ENCODE results near the gene PGAP1. TPM values are rescaled to one million over a fixed set of nuclear protein-coding genes. Genes with fewer than 3 reads are reported as not detected.

PGAP1 gene
- polyA plus RNA-seq, 1 of the 3 experiments (the other 2 are of a cell fraction), result 3.4 TPM

DNA sequence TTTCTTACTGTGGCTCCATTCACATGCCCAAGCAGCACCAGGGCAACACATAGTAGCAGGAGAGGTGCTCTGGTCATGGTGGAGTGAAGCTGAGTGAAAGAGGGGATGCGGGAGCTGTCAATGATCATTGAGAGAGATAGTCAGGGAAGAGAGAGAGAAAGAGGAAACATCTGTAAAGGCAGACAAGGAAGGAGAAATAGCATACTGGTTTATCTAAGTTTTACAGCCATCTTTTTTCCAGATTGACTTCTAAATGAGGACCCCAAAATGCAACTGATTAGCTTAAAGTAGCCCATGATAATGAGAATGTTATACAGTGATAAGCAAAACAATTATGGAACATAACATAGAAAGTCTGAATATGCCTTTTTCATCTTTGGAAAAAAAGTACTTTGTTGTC lies 117.2 kb downstream of the PGAP1 start, which contains the start of gene C2orf66:
Gene C2orf66 (minus strand): TSS at position 96 of the 400 bp plus-strand sequence. CDS start 19 bp downstream, at position 77.
- no peaks in the 10 kb centered on the region for H3K79me2 ChIP-seq (ENCODE audit: insufficient read depth)
- H3K9me3 ChIP-seq, result no peaks in the 10 kb centered on the region
- H4K20me1 ChIP-seq (ENCODE audit: insufficient read depth), result no peaks in the 10 kb centered on the region
- no peaks in the 10 kb centered on the region for H3K4me1 ChIP-seq (ENCODE audit: control insufficient read depth in 1 of 2, insufficient read depth in 2 of 2, low read depth in 1 of 2, low read length in 1 of 2)
- H3K27me3 ChIP-seq (ENCODE audit: insufficient read depth), result no peaks in the 10 kb centered on the region
- H3F3A ChIP-seq (replicated peaks; ENCODE audit: insufficient read depth), result peaks cover 5% of the 10 kb centered on the region
- H3K9ac ChIP-seq, result no peak within 1 kb of the TSS
- no peak within 1 kb of the TSS for H3K4me3 ChIP-seq (ENCODE audit: low read depth in 2 of 2, low read length in 1 of 2)
- no peak for DNase-seq
- H3K27ac ChIP-seq (ENCODE audit: low read depth in 2 of 2, low read length in 1 of 2), result no peak within 1 kb of the TSS
- H3K9me2 ChIP-seq, result no peaks in the 10 kb centered on the region
- H2AFZ ChIP-seq (ENCODE audit: low read depth), result no peak within 1 kb of the TSS
- WGBS (ENCODE audit: low lambda C conversion rate), result 96% methylated on average over 1 of the region's 1 CpG
- no peak for TF ChIP-seq NFIC (IDR thresholded peaks at IDR 0.05; ENCODE audit: borderline replicate concordance)
- TF ChIP-seq CHD2 (IDR thresholded peaks at IDR 0.05; ENCODE audit: low read length, partially characterized antibody), result no peak
- TF ChIP-seq MEF2A (IDR thresholded peaks at IDR 0.05; ENCODE audit: borderline replicate concordance, low read depth), result no peak
- TF ChIP-seq FOSL2 (IDR thresholded peaks at IDR 0.05; ENCODE audit: borderline replicate concordance, low read depth), result no peak
- TF ChIP-seq, protein P1, sequence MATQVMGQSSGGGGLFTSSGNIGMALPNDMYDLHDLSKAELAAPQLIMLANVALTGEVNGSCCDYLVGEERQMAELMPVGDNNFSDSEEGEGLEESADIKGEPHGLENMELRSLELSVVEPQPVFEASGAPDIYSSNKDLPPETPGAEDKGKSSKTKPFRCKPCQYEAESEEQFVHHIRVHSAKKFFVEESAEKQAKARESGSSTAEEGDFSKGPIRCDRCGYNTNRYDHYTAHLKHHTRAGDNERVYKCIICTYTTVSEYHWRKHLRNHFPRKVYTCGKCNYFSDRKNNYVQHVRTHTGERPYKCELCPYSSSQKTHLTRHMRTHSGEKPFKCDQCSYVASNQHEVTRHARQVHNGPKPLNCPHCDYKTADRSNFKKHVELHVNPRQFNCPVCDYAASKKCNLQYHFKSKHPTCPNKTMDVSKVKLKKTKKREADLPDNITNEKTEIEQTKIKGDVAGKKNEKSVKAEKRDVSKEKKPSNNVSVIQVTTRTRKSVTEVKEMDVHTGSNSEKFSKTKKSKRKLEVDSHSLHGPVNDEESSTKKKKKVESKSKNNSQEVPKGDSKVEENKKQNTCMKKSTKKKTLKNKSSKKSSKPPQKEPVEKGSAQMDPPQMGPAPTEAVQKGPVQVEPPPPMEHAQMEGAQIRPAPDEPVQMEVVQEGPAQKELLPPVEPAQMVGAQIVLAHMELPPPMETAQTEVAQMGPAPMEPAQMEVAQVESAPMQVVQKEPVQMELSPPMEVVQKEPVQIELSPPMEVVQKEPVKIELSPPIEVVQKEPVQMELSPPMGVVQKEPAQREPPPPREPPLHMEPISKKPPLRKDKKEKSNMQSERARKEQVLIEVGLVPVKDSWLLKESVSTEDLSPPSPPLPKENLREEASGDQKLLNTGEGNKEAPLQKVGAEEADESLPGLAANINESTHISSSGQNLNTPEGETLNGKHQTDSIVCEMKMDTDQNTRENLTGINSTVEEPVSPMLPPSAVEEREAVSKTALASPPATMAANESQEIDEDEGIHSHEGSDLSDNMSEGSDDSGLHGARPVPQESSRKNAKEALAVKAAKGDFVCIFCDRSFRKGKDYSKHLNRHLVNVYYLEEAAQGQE (IDR thresholded peaks at IDR 0.05; ENCODE audit: low read depth, low read length), result no peak
- no peak for TF ChIP-seq EZH2phosphoT487 (IDR thresholded peaks at IDR 0.05; ENCODE audit: borderline replicate concordance, low read depth)
- no peak for TF ChIP-seq EP300 (IDR thresholded peaks at IDR 0.05; ENCODE audit: borderline replicate concordance in 1 of 2, low read depth in 1 of 2, low read length in 1 of 2)
- TF ChIP-seq, protein P2, sequence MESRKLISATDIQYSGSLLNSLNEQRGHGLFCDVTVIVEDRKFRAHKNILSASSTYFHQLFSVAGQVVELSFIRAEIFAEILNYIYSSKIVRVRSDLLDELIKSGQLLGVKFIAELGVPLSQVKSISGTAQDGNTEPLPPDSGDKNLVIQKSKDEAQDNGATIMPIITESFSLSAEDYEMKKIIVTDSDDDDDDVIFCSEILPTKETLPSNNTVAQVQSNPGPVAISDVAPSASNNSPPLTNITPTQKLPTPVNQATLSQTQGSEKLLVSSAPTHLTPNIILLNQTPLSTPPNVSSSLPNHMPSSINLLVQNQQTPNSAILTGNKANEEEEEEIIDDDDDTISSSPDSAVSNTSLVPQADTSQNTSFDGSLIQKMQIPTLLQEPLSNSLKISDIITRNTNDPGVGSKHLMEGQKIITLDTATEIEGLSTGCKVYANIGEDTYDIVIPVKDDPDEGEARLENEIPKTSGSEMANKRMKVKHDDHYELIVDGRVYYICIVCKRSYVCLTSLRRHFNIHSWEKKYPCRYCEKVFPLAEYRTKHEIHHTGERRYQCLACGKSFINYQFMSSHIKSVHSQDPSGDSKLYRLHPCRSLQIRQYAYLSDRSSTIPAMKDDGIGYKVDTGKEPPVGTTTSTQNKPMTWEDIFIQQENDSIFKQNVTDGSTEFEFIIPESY (IDR thresholded peaks at IDR 0.05; ENCODE audit: borderline replicate concordance, low read depth), result no peak
- no peak for TF ChIP-seq GABPA (IDR thresholded peaks at IDR 0.05; ENCODE audit: low read depth)
- TF ChIP-seq FOXM1 (IDR thresholded peaks at IDR 0.05; ENCODE audit: low read depth), result no peak
- no peak for TF ChIP-seq JUND (IDR thresholded peaks at IDR 0.05)
- no peak for TF ChIP-seq MXI1 (IDR thresholded peaks at IDR 0.05; ENCODE audit: low read depth, low read length)
- TF ChIP-seq RXRA (IDR thresholded peaks at IDR 0.05; ENCODE audit: borderline replicate concordance, low read depth), result no peak
- no peak for TF ChIP-seq NRF1 (IDR thresholded peaks at IDR 0.05; ENCODE audit: low read depth, low read length)
- H3K4me2 ChIP-seq, result no peak within 1 kb of the TSS
- no peaks in the 10 kb centered on the region for H3K36me3 ChIP-seq (replicated peaks in 1 of 2; ENCODE audit: control insufficient read depth in 1 of 2, insufficient read depth in 2 of 2, low read length in 1 of 2)
- ChIA-PET POLR2A (no interaction called here), CTCF (no interaction called here)
